T-cell (primary cell): Measurements from ENCODE around the gene KRTAP4-9. TPM values are rescaled to one million over a fixed set of nuclear protein-coding genes. Genes with fewer than 3 reads are reported as not detected.
"Not testable (repeated sequence)": the region's sequence is repeated elsewhere in the genome, so short reads cannot be mapped to it uniquely, and the experiment has no call there.

ENCODE experiments used
- ATAC-seq, 4 experiments: fragments of 200-7000 bp in 3 of 4; fragments of 150-1000 bp in 1 of 4; cut with Tn5 transposase; replicated peaks in 1 of 4; 1 replicate in 3 of 4; 2 replicates in 1 of 4; pipeline ENCODE4 v1.10.0; 2021; ENCODE audit warnings: moderate library complexity in 3 of 4, mild to moderate bottlenecking in 2 of 4, moderate number of reproducible peaks in 1 of 4
- CTCF ChIA-PET, 2 donors: fragments of 300-600 bp; sonication (Branson Sonifier 250); formaldehyde crosslinking; loops; one replicate each; lab custom pipeline; 2022; ENCODE audit warnings: antibody characterized with exemption in 2 of 2; lab: Charles Lee
- POLR2A ChIA-PET, 2 donors: fragments of 300-600 bp; sonication (Branson Sonifier 250); formaldehyde crosslinking; loops; one replicate each; lab custom pipeline; 2022; ENCODE audit warnings: antibody characterized with exemption in 2 of 2; lab: Charles Lee
- DNase-seq, 35 experiments: peaks; one replicate each; pipeline versions ENCODE4 v3.0.0 to v3.0.0-alpha.2; 2013 to 2023
- H3K27ac ChIP-seq: one replicate; pipeline ENCODE4 v1.5.1; 2013; ENCODE audit warnings: low read length
- H3K27me3 ChIP-seq, 2 experiments: replicated peaks in 1 of 2; 1 replicate in 1 of 2; 2 replicates in 1 of 2; pipeline versions ENCODE4 v1.6.1 to v1.7.0; 2013; ENCODE audit warnings: low read length in 1 of 2, mixed read lengths in 1 of 2; ENCODE audit not compliant: control insufficient read depth in 2 of 2, insufficient read depth in 2 of 2; ENCODE audit errors: extremely low read depth in 1 of 2
- H3K36me3 ChIP-seq, 2 donors: 1 replicate in 1 of 2; 2 replicates in 1 of 2; pipeline versions ENCODE4 v1.6.1 to v1.7.0; 2013; ENCODE audit warnings: low read length in 1 of 2; ENCODE audit not compliant: control insufficient read depth in 2 of 2, insufficient read depth in 1 of 2; ENCODE audit errors: extremely low read depth in 1 of 2
- H3K4me1 ChIP-seq, 2 experiments: 1 replicate in 1 of 2; 2 replicates in 1 of 2; pipeline versions ENCODE4 v1.6.1 to v1.7.0; 2013; ENCODE audit warnings: low read length in 2 of 2, mixed read lengths in 1 of 2; ENCODE audit not compliant: insufficient read depth in 2 of 2, control insufficient read depth in 1 of 2; ENCODE audit errors: extremely low read depth in 1 of 2
- H3K4me3 ChIP-seq, 2 donors: 1 replicate in 1 of 2; 2 replicates in 1 of 2; pipeline versions ENCODE4 v1.5.1 to v1.7.0; 2013; ENCODE audit warnings: mild to moderate bottlenecking in 2 of 2, low read length in 1 of 2, moderate library complexity in 1 of 2; ENCODE audit not compliant: control insufficient read depth in 1 of 2; ENCODE audit errors: extremely low read depth in 1 of 2
- H3K9me3 ChIP-seq: 2 replicates; pipeline ENCODE4 v1.7.0; 2013
- H3K27ac Mint-ChIP-seq, 2 donors: one replicate each; pipeline ENCODE4 v1.8.0; 2020 to 2021; ENCODE audit warnings: mild to moderate bottlenecking in 2 of 2, mixed read lengths in 2 of 2
- H3K27me3 Mint-ChIP-seq, 2 donors: one replicate each; pipeline ENCODE4 v1.8.0; 2021 to 2022; ENCODE audit warnings: mixed read lengths in 2 of 2
- H3K36me3 Mint-ChIP-seq: one replicate; pipeline ENCODE4 v1.8.0; 2021; ENCODE audit warnings: mixed read lengths
- H3K4me1 Mint-ChIP-seq, 3 donors: one replicate each; pipeline ENCODE4 v1.8.0; 2020 to 2022; ENCODE audit warnings: mixed read lengths in 3 of 3, mild to moderate bottlenecking in 1 of 3
- H3K4me3 Mint-ChIP-seq, 3 donors: one replicate each; pipeline ENCODE4 v1.8.0; 2020 to 2022; ENCODE audit warnings: mild to moderate bottlenecking in 3 of 3, mixed read lengths in 3 of 3, moderate library complexity in 3 of 3
- H3K9me3 Mint-ChIP-seq, 3 donors: one replicate each; pipeline ENCODE4 v1.8.0; 2020 to 2022; ENCODE audit warnings: mixed read lengths in 3 of 3
- WGBS: methylation state at CpG from one replicate; pipeline ENCODE4 v1.1.5; 2013; ENCODE audit warnings: missing lambda C conversion rate; ENCODE audit not compliant: insufficient coverage; 5-methylcytosine and 5-hydroxymethylcytosine counted together
- total RNA-seq, 35 experiments: library from RNA in 6 of 35; stranded (reverse) in 6 of 35; fragments of 120-200 nt in 1 of 35; gene quantifications; one replicate each; pipeline versions ENCODE4 v1.2.1 to v1.2.4 and lab custom pipeline; 2013 to 2026

The KRTAP4-9 gene
- total RNA-seq, result not detected
- total RNA-seq (2013), result not detected
- total RNA-seq (lab: John Stamatoyannopoulos, UW), result 0 reads per million in 29 experiments

GRCh38 chr17:41105347-41105746, at the start of gene KRTAP4-9:
Gene KRTAP4-9 (plus strand): TSS chr17:41105389. CDS start chr17:41105389, 0 bp downstream.
- H3K36me3 Mint-ChIP-seq, H3K9me3 ChIP-seq, CTCF ChIA-PET, H3K4me1 ChIP-seq, H3K9me3 Mint-ChIP-seq, DNase-seq, POLR2A ChIA-PET, H3K4me3 Mint-ChIP-seq, ATAC-seq, H3K27me3 ChIP-seq, H3K4me3 ChIP-seq, H3K36me3 ChIP-seq, H3K27ac ChIP-seq, H3K27me3 Mint-ChIP-seq: not testable (repeated sequence)
- H3K4me1 Mint-ChIP-seq, result peaks cover 3 to 12% (median 8%) of the 10 kb centered on the region in 3 donors
- WGBS, result 74% methylated on average over 9 of the region's 10 CpGs
- peak within 1 kb of the TSS in 1 of 2 donors; percentile 41 for H3K27ac Mint-ChIP-seq

GRCh38 chr17:41057547-41057946, 47.6 kb upstream of the KRTAP4-9 start:
- no peak overlapping the region for H3K27ac Mint-ChIP-seq
- no CpG with 5 or more reads among the region's 1 CpG for WGBS
- no peak overlapping the region for H3K4me3 Mint-ChIP-seq
- Histone ChIP-seq H3K4me3 (no peak overlapping the region), H3K27me3 (peaks cover 7 to 8% of the 10 kb centered on the region in 2 experiments), H3K36me3 (no peaks in the 10 kb centered on the region), H3K9me3 (no peaks in the 10 kb centered on the region), H3K27ac (no peak overlapping the region), H3K4me1 (no peaks in the 10 kb centered on the region)
- H3K27me3 Mint-ChIP-seq, result peaks cover 41 to 58% of the 10 kb centered on the region in 2 donors
- ChIA-PET CTCF (no interaction called here), POLR2A (no interaction called here)
- peaks cover 0 to 4% (median 0%) of the 10 kb centered on the region in 3 donors for H3K4me1 Mint-ChIP-seq
- peaks cover 0 to 3% (median 0%) of the 10 kb centered on the region in 3 donors for H3K9me3 Mint-ChIP-seq
- DNase-seq (no peak), ATAC-seq (no peak)
- H3K36me3 Mint-ChIP-seq, result no peaks in the 10 kb centered on the region

- Mint-ChIP-seq H3K36me3 (no peaks in the 10 kb centered on the region), H3K27ac (no peak overlapping the region), H3K4me1 (peaks cover 0 to 4% (median 0%) of the 10 kb centered on the region in 3 donors), H3K4me3 (no peak overlapping the region), H3K27me3 (peaks cover 41 to 58% of the 10 kb centered on the region in 2 donors), H3K9me3 (peaks cover 0 to 3% (median 0%) of the 10 kb centered on the region in 3 donors)
- DNase-seq, result no peak
- no peak overlapping the region for H3K27ac ChIP-seq
- ChIA-PET CTCF (no interaction called here), POLR2A (interaction anchor here (0.6 to 0.7 kb wide), 2 partner anchors 350 to 1381 kb away, joined by 3 read pairs; no protein-coding TSS in a partner anchor)
- H3K4me3 ChIP-seq, result no peak overlapping the region
- WGBS, result no CpG with 5 or more reads among the region's 5 CpGs
- no peak for ATAC-seq
- no peaks in the 10 kb centered on the region for H3K4me1 ChIP-seq
- H3K9me3 ChIP-seq, result no peaks in the 10 kb centered on the region
- peaks cover 7 to 8% of the 10 kb centered on the region in 2 experiments for H3K27me3 ChIP-seq
- H3K36me3 ChIP-seq, result no peaks in the 10 kb centered on the region
Observed at GRCh38 chr17:41058741-41059140, 46.4 kb upstream of the KRTAP4-9 start.

GRCh38 chr17:41059276-41060051, 45.7 kb upstream of the KRTAP4-9 start:
- H3K4me3 Mint-ChIP-seq, DNase-seq, H3K4me3 ChIP-seq, H3K27ac Mint-ChIP-seq, H3K4me1 ChIP-seq, H3K4me1 Mint-ChIP-seq, CTCF ChIA-PET, H3K9me3 Mint-ChIP-seq, ATAC-seq, H3K27ac ChIP-seq, H3K27me3 ChIP-seq, H3K36me3 Mint-ChIP-seq, H3K36me3 ChIP-seq, H3K9me3 ChIP-seq: not testable (repeated sequence)
- H3K27me3 Mint-ChIP-seq, result peaks cover 42 to 54% of the 10 kb centered on the region in 2 donors
- POLR2A ChIA-PET, result interaction anchor here (0.6 to 0.7 kb wide), 2 partner anchors 351 to 1382 kb away, joined by 3 read pairs; no protein-coding TSS in a partner anchor
- 70% methylated on average over 7 of the region's 31 CpGs for WGBS

- peaks cover 0 to 3% (median 0%) of the 10 kb centered on the region in 3 donors for H3K9me3 Mint-ChIP-seq
- ATAC-seq (no peak), DNase-seq (no peak)
- no peaks in the 10 kb centered on the region for H3K36me3 Mint-ChIP-seq
- no peak within 1 kb of the TSS for H3K4me3 Mint-ChIP-seq
- H3K4me1 Mint-ChIP-seq, result peaks cover 0 to 4% (median 0%) of the 10 kb centered on the region in 3 donors
- no peak within 1 kb of the TSS for H3K27ac Mint-ChIP-seq
- Histone ChIP-seq H3K27ac (no peak within 1 kb of the TSS), H3K36me3 (no peaks in the 10 kb centered on the region), H3K27me3 (peaks cover 7 to 8% of the 10 kb centered on the region in 2 experiments), H3K4me1 (no peaks in the 10 kb centered on the region), H3K4me3 (no peak within 1 kb of the TSS), H3K9me3 (no peaks in the 10 kb centered on the region)
- ChIA-PET POLR2A (interaction anchor here in 1 of 2 donors (0.7 kb wide), 1 partner anchor 10 kb away, joined by 4 read pairs; no protein-coding TSS in a partner anchor), CTCF (no interaction called here)
- 71% methylated on average over 4 of the region's 6 CpGs for WGBS
- peaks cover 41 to 53% of the 10 kb centered on the region in 2 donors for H3K27me3 Mint-ChIP-seq
Observed at GRCh38 chr17:41060052-41060604, 45.1 kb upstream of the KRTAP4-9 start, which contains the start of gene KRTAP2-3. Gene KRTAP2-3 (minus strand): TSS chr17:41060114. CDS start chr17:41060050, 64 bp downstream.

GRCh38 chr17:41061964-41062363, 43.2 kb upstream of the KRTAP4-9 start:
- Mint-ChIP-seq H3K27me3 (peaks cover 39 to 43% of the 10 kb centered on the region in 2 donors), H3K36me3 (no peaks in the 10 kb centered on the region), H3K4me1 (peaks cover 0 to 4% (median 0%) of the 10 kb centered on the region in 3 donors), H3K27ac (no peak overlapping the region), H3K4me3 (no peak overlapping the region), H3K9me3 (peaks cover 0 to 3% (median 0%) of the 10 kb centered on the region in 3 donors)
- H3K9me3 ChIP-seq, result no peaks in the 10 kb centered on the region
- no peak overlapping the region for H3K27ac ChIP-seq
- no CpG with 5 or more reads among the region's 1 CpG for WGBS
- no peaks in the 10 kb centered on the region for H3K4me1 ChIP-seq
- ChIA-PET CTCF (no interaction called here), POLR2A (no interaction called here)
- H3K27me3 ChIP-seq, result peaks cover 4 to 8% of the 10 kb centered on the region in 2 experiments
- DNase-seq, result no peak
- no peak overlapping the region for H3K4me3 ChIP-seq
- no peak for ATAC-seq
- no peaks in the 10 kb centered on the region for H3K36me3 ChIP-seq
